BJ (cell line): ENCODE measurements around the gene TMEM135. TPM values are rescaled to one million over a fixed set of nuclear protein-coding genes. Genes with fewer than 3 reads are reported as not detected.
"Not testable (repeated sequence)": the region's sequence is repeated elsewhere in the genome, so short reads cannot be mapped to it uniquely, and the experiment has no call there.

Experiments used
- CTCF ChIA-PET: fragments of 350-600 bp; formaldehyde crosslinking; extraction: SDS; loops from one replicate; lab custom pipeline; 2021; ENCODE audit warnings: antibody characterized with exemption, inconsistent platforms; lab: Yijun Ruan, JAX
- POLR2A ChIA-PET: fragments of 300-600 bp; sonication (Branson Sonifier 250); formaldehyde crosslinking; extraction: SDS; loops from one replicate; lab custom pipeline; 2021; ENCODE audit warnings: antibody characterized with exemption; lab: Charles Lee
- DNase-seq: peaks from one replicate; pipeline ENCODE4 v3.0.0-alpha.2; 2011; ENCODE audit warnings: low read depth
- H3K27me3 ChIP-seq: 2 replicates; pipeline ENCODE4 v1.6.0; 2011; ENCODE audit warnings: low read length; ENCODE audit not compliant: control insufficient read depth, insufficient read depth
- H3K36me3 ChIP-seq: 2 replicates; pipeline ENCODE4 v1.5.1; 2011; ENCODE audit warnings: low read length; ENCODE audit not compliant: control insufficient read depth, insufficient read depth
- H3K4me3 ChIP-seq: 2 replicates; pipeline ENCODE4 v1.5.1; 2011; ENCODE audit warnings: low read depth, mild to moderate bottlenecking, control low read depth, low read length
- polyA plus RNA-seq: library from polyadenylated mRNA; depleted of rRNA; stranded (reverse); fragments of >200 nt; gene quantifications from 2 replicates; pipeline ENCODE4 v1.2.3, GENCODE V29; 2011
- TF ChIP-seq, protein P1 (sequence below): IDR thresholded peaks from 2 replicates; pipeline ENCODE4 v1.5.1; 2011; ENCODE audit warnings: low read depth, mild to moderate bottlenecking, control low read depth, inconsistent platforms, low read length, moderate library complexity; ENCODE audit not compliant: insufficient read depth

The TMEM135 gene
- polyA plus RNA-seq, 1 experiment = 4.6 TPM

GRCh38 chr11:87019613-87020271 is 18.0 kb upstream of the TMEM135 start:
- Histone ChIP-seq H3K36me3 (no peaks in the 10 kb centered on the region), H3K4me3 (no peak overlapping the region), H3K27me3 (no peaks in the 10 kb centered on the region)
- ChIA-PET CTCF (interaction anchor here (0.7 kb wide), 1 partner anchor 12 kb away, joined by 3 read pairs; no protein-coding TSS in a partner anchor), POLR2A (no interaction called here)
- TF ChIP-seq, protein P1, sequence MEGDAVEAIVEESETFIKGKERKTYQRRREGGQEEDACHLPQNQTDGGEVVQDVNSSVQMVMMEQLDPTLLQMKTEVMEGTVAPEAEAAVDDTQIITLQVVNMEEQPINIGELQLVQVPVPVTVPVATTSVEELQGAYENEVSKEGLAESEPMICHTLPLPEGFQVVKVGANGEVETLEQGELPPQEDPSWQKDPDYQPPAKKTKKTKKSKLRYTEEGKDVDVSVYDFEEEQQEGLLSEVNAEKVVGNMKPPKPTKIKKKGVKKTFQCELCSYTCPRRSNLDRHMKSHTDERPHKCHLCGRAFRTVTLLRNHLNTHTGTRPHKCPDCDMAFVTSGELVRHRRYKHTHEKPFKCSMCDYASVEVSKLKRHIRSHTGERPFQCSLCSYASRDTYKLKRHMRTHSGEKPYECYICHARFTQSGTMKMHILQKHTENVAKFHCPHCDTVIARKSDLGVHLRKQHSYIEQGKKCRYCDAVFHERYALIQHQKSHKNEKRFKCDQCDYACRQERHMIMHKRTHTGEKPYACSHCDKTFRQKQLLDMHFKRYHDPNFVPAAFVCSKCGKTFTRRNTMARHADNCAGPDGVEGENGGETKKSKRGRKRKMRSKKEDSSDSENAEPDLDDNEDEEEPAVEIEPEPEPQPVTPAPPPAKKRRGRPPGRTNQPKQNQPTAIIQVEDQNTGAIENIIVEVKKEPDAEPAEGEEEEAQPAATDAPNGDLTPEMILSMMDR = no peak
- DNase-seq = no peak

- H3K36me3 ChIP-seq = no peaks in the 10 kb centered on the region
- no peak for DNase-seq
- TF ChIP-seq, protein P1 = no peak
- CTCF ChIA-PET = interaction anchor here (0.7 to 0.9 kb wide), 2 partner anchors 10 to 12 kb away, joined by 3 read pairs; no protein-coding TSS in a partner anchor
- H3K4me3 ChIP-seq = no peak overlapping the region
- H3K27me3 ChIP-seq = no peaks in the 10 kb centered on the region
- POLR2A ChIA-PET = no interaction called here
Measured at GRCh38 chr11:87020336-87020735, 17.4 kb upstream of the TMEM135 start.

GRCh38 chr11:87020764-87021365 is 16.9 kb upstream of the TMEM135 start:
- POLR2A ChIA-PET = no interaction called here
- Histone ChIP-seq H3K27me3 (no peaks in the 10 kb centered on the region), H3K36me3 (no peaks in the 10 kb centered on the region), H3K4me3 (no peak overlapping the region)
- TF ChIP-seq, protein P1 = no peak
- DNase-seq = no peak
- CTCF ChIA-PET = interaction anchor here (0.7 to 0.9 kb wide), 2 partner anchors 10 to 13 kb away, joined by 3 read pairs; no protein-coding TSS in a partner anchor

DNA sequence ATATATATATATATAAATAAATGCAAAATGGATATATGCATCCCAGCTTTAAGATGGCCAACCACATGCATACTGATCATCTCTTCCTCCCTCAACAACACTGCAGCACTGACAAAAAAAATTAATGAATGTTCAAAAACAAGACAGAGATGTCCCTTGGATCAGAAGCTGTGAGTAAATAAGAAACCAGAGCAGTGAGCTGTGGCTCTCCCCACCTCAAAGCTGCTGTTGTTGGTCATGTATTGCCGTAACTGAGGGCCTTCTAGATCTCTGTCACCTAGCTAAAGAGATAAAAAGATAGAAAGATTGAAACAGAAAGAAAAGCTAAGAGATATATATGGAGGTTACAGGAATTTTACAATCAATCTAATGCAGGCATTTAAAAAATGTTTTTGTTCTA is 15.5 kb upstream of the TMEM135 start:
- Histone ChIP-seq H3K27me3 (no peaks in the 10 kb centered on the region), H3K4me3 (no peak overlapping the region), H3K36me3 (no peaks in the 10 kb centered on the region)
- DNase-seq = no peak
- CTCF ChIA-PET = interaction anchor here (0.6 to 1.5 kb wide), 2 partner anchors 9 to 166 kb away, joined by 3 to 6 read pairs; no protein-coding TSS in a partner anchor
- TF ChIP-seq, protein P1 = no peak
- POLR2A ChIA-PET = no interaction called here

GRCh38 chr11:87022738-87023137 is 15.0 kb upstream of the TMEM135 start:
- TF ChIP-seq, protein P1 = no peak
- POLR2A ChIA-PET = no interaction called here
- CTCF ChIA-PET = interaction anchor here (0.6 to 1.5 kb wide), 2 partner anchors 9 to 166 kb away, joined by 3 to 6 read pairs; no protein-coding TSS in a partner anchor
- Histone ChIP-seq H3K27me3 (no peaks in the 10 kb centered on the region), H3K4me3 (no peak overlapping the region), H3K36me3 (no peaks in the 10 kb centered on the region)
- DNase-seq = no peak

GRCh38 chr11:87026415-87026814 is 11.3 kb upstream of the TMEM135 start:
- DNase-seq, H3K27me3 ChIP-seq, POLR2A ChIA-PET, CTCF ChIA-PET, H3K36me3 ChIP-seq, H3K4me3 ChIP-seq: not testable (repeated sequence)
